Measurements from ENCODE around the gene NCBP3. TPM values are rescaled to one million over a fixed set of nuclear protein-coding genes. Genes with fewer than 3 reads are reported as not detected.
"Not testable (repeated sequence)": the region's sequence is repeated elsewhere in the genome, so short reads cannot be mapped to it uniquely, and the experiment has no call there.

Gene NCBP3
- total RNA-seq, 1 donor from 2014 or later, result 8.2 TPM

- DNase-seq (ENCODE audit: low read depth), result no peak
- no peaks in the 10 kb centered on the region for H3K27me3 ChIP-seq (ENCODE audit: control insufficient read depth, insufficient read depth, low read length)
- peaks cover 15% of the 10 kb centered on the region for H3K36me3 ChIP-seq (ENCODE audit: control insufficient read depth, insufficient read depth, low read length)
- no peak for TF ChIP-seq CTCF (IDR thresholded peaks at IDR 0.05; ENCODE audit: insufficient read depth, low read length, severe bottlenecking)
- peak; percentile 66 for FAIRE-seq
- no peak overlapping the region for H3K4me3 ChIP-seq (ENCODE audit: low read depth, low read length)
Measured at GRCh38 chr17:3861761-3862681, 16.0 kb upstream of the NCBP3 start.

GRCh38 chr17:3860939-3861700, 15.1 kb upstream of the NCBP3 start:
- Histone ChIP-seq H3K4me3 (ENCODE audit: low read depth, low read length) (no peak overlapping the region), H3K36me3 (ENCODE audit: control insufficient read depth, insufficient read depth, low read length) (peaks cover 15% of the 10 kb centered on the region), H3K27me3 (ENCODE audit: control insufficient read depth, insufficient read depth, low read length) (no peaks in the 10 kb centered on the region)
- no peak for TF ChIP-seq CTCF (IDR thresholded peaks at IDR 0.05; ENCODE audit: insufficient read depth, low read length, severe bottlenecking)
- DNase-seq (ENCODE audit: low read depth) (no peak), FAIRE-seq (no peak)

GRCh38 chr17:3859940-3860339, 13.9 kb upstream of the NCBP3 start:
- DNase-seq (ENCODE audit: low read depth) (no peak), FAIRE-seq (no peak)
- H3K4me3 ChIP-seq (ENCODE audit: low read depth, low read length), result no peak overlapping the region
- no peak for TF ChIP-seq CTCF (IDR thresholded peaks at IDR 0.05; ENCODE audit: insufficient read depth, low read length, severe bottlenecking)
- peaks cover 10% of the 10 kb centered on the region for H3K36me3 ChIP-seq (ENCODE audit: control insufficient read depth, insufficient read depth, low read length)
- H3K27me3 ChIP-seq (ENCODE audit: control insufficient read depth, insufficient read depth, low read length), result no peaks in the 10 kb centered on the region

GRCh38 chr17:3857261-3858105, 11.4 kb upstream of the NCBP3 start:
- no peak for TF ChIP-seq CTCF (IDR thresholded peaks at IDR 0.05; ENCODE audit: insufficient read depth, low read length, severe bottlenecking)
- Histone ChIP-seq H3K27me3 (ENCODE audit: control insufficient read depth, insufficient read depth, low read length) (no peaks in the 10 kb centered on the region), H3K36me3 (ENCODE audit: control insufficient read depth, insufficient read depth, low read length) (peaks cover 10% of the 10 kb centered on the region), H3K4me3 (ENCODE audit: low read depth, low read length) (no peak overlapping the region)
- no peak for DNase-seq (ENCODE audit: low read depth)
- no peak for FAIRE-seq

GRCh38 chr17:3854204-3854603, 8.2 kb upstream of the NCBP3 start:
- FAIRE-seq; H3K4me3 ChIP-seq (ENCODE audit: low read depth, low read length); DNase-seq (ENCODE audit: low read depth); H3K36me3 ChIP-seq (ENCODE audit: control insufficient read depth, insufficient read depth, low read length); H3K27me3 ChIP-seq (ENCODE audit: control insufficient read depth, insufficient read depth, low read length): not testable (repeated sequence)

Data from bronchial epithelial cell (primary cell).